ENCODE data around the gene RPA1. TPM values are rescaled to one million over a fixed set of nuclear protein-coding genes. Genes with fewer than 3 reads are reported as not detected.

The RPA1 gene
- total RNA-seq, 2 experiments from 2014 or later = 189 to 197 TPM

DNA sequence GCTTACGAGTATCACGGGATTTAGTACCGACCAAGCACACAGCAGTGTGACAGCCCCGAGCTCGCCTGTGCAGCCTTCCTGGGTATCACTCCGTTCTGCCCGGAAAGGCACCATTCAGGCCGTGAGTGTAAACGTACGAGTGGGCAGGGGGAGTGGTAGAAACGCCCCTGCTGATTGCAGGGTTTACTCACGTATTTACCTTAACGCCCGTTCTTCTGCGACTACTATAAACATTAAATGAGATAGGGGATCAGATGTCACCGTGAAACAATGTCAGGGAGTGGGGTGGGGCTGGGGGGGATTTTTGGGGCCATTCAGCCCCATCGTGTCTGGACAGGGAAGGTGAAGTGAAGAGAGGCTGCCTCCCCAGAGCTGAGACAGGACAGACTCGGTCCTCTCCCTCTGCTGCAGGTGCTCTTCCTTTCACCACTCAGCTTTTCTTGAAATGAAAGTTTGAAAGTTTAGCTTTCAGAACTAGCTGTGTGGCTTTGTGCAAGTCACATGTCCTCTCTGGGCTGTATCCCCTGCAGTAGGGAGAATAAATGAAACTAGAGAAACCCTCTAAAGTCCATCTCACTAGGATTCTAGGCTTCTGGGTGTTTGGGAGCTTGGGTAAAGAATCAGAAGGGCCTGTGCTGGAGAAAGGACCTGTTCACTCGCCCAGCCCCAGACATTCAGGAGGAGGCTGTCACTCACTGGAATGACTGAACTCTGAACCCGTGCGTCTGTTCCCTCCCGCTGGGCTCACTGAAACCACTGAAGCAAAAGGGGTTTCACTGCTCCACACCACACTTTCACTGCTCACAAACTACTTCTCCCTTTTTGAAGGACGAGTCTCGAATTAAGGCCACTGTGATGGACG, 66.7 kb downstream of the RPA1 start:
- H3K4me3 Mint-ChIP-seq = no peak overlapping the region
- no peak for DNase-seq
- H3K4me1 Mint-ChIP-seq (ENCODE audit: low read depth) = peaks cover 2% of the 10 kb centered on the region
- intact Hi-C loops (cut with micrococcal nuclease) = no loop called here
- POLR2A ChIA-PET = no interaction called here
- CTCF ChIA-PET = interaction anchor here (0.8 to 1.2 kb wide), 2 partner anchors 12 to 17 kb away, joined by 3 to 4 read pairs; no protein-coding TSS in a partner anchor
- no peak for ATAC-seq
- no peaks in the 10 kb centered on the region for H3K9me3 Mint-ChIP-seq
- H3K36me3 Mint-ChIP-seq (ENCODE audit: low read depth) = peaks cover 46% of the 10 kb centered on the region
- no peak overlapping the region for H3K27ac Mint-ChIP-seq
- H3K27me3 Mint-ChIP-seq = no peaks in the 10 kb centered on the region
- TF ChIP-seq CTCF (IDR thresholded peaks at IDR 0.05) = no peak

DNA sequence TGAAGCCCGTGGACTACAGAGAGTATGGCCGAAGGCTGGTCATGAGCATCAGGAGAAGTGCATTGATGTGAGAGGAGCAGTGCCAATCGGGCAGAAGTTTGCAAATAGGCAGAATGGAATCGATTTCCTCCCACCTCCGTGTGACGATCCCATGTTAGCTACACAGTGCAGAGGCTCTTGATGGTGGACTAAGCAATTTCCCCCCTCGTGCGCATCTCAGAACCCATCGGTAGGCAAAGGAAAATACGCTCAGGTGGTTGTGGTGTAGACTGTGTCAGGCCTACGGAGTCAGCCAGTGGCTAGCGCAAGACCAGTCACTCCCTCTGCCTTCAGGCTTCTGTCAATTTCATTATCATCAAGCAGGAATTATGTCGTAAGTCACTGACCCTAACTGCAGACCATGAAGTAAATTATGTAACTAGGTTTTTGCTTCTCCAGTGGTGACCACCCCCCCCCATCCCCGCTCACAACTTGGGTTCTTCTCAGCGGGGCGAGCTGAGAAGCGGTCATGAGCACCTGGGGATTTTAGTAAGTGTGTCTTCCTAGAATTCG, 67.4 kb downstream of the RPA1 start:
- DNase-seq = no peak
- no peak for ATAC-seq
- H3K4me1 Mint-ChIP-seq (ENCODE audit: low read depth) = peaks cover 1% of the 10 kb centered on the region
- ChIA-PET POLR2A (no interaction called here), CTCF (interaction anchor here (1.0 kb wide), 1 partner anchor 180 kb away, joined by 3 read pairs; no protein-coding TSS in a partner anchor)
- no peaks in the 10 kb centered on the region for H3K27me3 Mint-ChIP-seq
- peaks cover 44% of the 10 kb centered on the region for H3K36me3 Mint-ChIP-seq (ENCODE audit: low read depth)
- H3K9me3 Mint-ChIP-seq = no peaks in the 10 kb centered on the region
- H3K4me3 Mint-ChIP-seq = no peak overlapping the region
- TF ChIP-seq CTCF (IDR thresholded peaks at IDR 0.05) = no peak
- intact Hi-C loops (cut with micrococcal nuclease) = no loop called here
- H3K27ac Mint-ChIP-seq = no peak overlapping the region

DNA sequence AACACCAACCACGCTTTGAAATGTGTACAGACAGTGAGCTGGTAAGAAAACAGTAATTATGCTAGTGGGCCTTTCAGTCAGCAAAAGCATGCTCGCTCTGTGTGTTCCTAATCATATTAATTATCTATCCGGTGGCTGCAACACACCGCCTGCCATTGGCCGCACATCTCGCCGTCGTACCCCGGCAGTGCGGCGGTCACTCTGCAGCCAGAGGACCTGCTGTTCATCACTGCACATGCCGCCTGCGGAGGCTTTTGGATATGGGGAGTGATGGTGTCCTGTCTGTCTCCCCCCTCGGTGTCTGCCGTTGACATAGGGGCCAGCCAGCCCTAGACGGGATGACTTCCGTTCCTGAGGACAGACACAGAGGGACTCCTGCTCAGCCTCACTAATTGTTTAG, 68.5 kb downstream of the RPA1 start:
- no peaks in the 10 kb centered on the region for H3K9me3 Mint-ChIP-seq
- H3K27ac Mint-ChIP-seq = no peak overlapping the region
- ATAC-seq = no peak
- no peak for DNase-seq
- no peaks in the 10 kb centered on the region for H3K27me3 Mint-ChIP-seq
- intact Hi-C loops (cut with micrococcal nuclease) = no loop called here
- H3K4me3 Mint-ChIP-seq = no peak overlapping the region
- no peak for TF ChIP-seq CTCF (IDR thresholded peaks at IDR 0.05)
- peaks cover 33% of the 10 kb centered on the region for H3K36me3 Mint-ChIP-seq (ENCODE audit: low read depth)
- H3K4me1 Mint-ChIP-seq (ENCODE audit: low read depth) = no peaks in the 10 kb centered on the region
- ChIA-PET CTCF (interaction anchor here (1.0 kb wide), 1 partner anchor 181 kb away, joined by 3 read pairs; no protein-coding TSS in a partner anchor), POLR2A (no interaction called here)

DNA sequence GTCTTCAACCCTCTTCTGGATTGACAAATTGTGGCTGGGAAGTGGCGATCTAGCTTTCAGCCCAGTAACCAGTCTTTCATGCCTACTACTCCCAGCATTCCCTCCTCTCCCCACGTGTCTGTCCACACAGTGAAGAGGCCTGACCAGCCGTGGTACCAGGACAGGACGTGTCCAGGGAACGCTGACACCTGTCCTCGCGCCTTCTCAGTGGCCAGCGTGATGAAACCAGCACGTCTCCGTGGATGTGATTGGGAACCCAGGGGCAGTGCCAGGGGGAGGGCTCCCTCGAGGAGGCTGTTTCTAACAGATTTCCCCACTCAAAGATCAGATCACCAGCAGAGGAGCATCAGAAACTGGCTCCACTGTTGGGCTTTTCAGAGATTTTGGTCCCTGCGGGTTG, 69.1 kb downstream of the RPA1 start:
- ChIA-PET POLR2A (no interaction called here), CTCF (no interaction called here)
- intact Hi-C loops (cut with micrococcal nuclease) = no loop called here
- no peak for ATAC-seq
- Mint-ChIP-seq H3K4me3 (no peak overlapping the region), H3K36me3 (ENCODE audit: low read depth) (peaks cover 30% of the 10 kb centered on the region), H3K4me1 (ENCODE audit: low read depth) (no peaks in the 10 kb centered on the region), H3K27me3 (no peaks in the 10 kb centered on the region), H3K27ac (no peak overlapping the region), H3K9me3 (no peaks in the 10 kb centered on the region)
- DNase-seq = no peak
- no peak for TF ChIP-seq CTCF (IDR thresholded peaks at IDR 0.05)

DNA sequence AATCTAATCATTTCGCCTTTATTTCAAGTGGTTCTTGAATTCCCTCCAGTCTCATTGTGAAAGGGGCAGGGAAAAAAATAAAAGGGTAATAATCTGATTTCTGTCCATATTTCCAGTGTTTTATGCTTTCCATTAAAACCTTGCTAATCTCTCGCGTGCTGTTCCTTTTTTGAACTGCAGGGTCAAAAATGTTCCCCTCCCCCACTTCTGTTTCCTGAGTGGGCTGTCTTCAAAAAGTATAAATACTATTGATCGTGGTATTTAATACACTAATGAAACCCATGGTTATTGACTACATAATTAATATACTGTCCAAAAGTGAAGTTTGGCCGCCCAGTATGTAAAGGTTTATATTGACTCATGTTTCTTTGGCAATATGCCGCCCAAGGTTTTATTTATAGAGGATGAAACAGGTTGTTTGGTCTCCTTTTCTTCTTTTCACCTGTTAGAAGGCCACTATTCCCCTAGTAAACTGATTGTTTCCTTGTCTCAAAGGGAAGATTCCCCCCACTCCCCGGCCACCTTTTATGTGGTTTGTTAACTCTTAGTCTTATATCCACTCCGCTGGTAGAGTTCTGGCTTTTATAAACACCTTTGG, 69.7 kb downstream of the RPA1 start:
- intact Hi-C loops (cut with micrococcal nuclease) = no loop called here
- no peaks in the 10 kb centered on the region for H3K27me3 Mint-ChIP-seq
- POLR2A ChIA-PET = no interaction called here
- H3K4me1 Mint-ChIP-seq (ENCODE audit: low read depth) = no peaks in the 10 kb centered on the region
- CTCF ChIA-PET = no interaction called here
- H3K4me3 Mint-ChIP-seq = no peak overlapping the region
- H3K9me3 Mint-ChIP-seq = no peaks in the 10 kb centered on the region
- ATAC-seq (no peak), DNase-seq (no peak)
- TF ChIP-seq CTCF (IDR thresholded peaks at IDR 0.05) = no peak
- peaks cover 25% of the 10 kb centered on the region for H3K36me3 Mint-ChIP-seq (ENCODE audit: low read depth)
- H3K27ac Mint-ChIP-seq = no peak overlapping the region

Data from activated CD8-positive, alpha-beta T cell treated with anti-CD3 and anti-CD28 coated beads for 36 hours (primary cell).